ENCODE results near the gene ANKRD13B.

Gene ANKRD13B

GRCh38 chr17:29573871-29574731, 18.8 kb upstream of the ANKRD13B start:
- no peak overlapping the region for H3K4me3 ChIP-seq (ENCODE audit: low read length)
- DNase-seq (ENCODE audit: low read depth): no peak
- no peak for TF ChIP-seq CTCF (IDR thresholded peaks at IDR 0.05; ENCODE audit: insufficient read depth, low read depth, low read length, missing control alignments)

GRCh38 chr17:29574732-29575510, 18.0 kb upstream of the ANKRD13B start:
- H3K4me3 ChIP-seq (ENCODE audit: low read length): no peak overlapping the region
- no peak for TF ChIP-seq CTCF (IDR thresholded peaks at IDR 0.05; ENCODE audit: insufficient read depth, low read depth, low read length, missing control alignments)
- DNase-seq (ENCODE audit: low read depth): no peak

- no peak overlapping the region for H3K4me3 ChIP-seq (ENCODE audit: low read length)
- DNase-seq (ENCODE audit: low read depth): no peak
- no peak for TF ChIP-seq CTCF (IDR thresholded peaks at IDR 0.05; ENCODE audit: insufficient read depth, low read depth, low read length, missing control alignments)
Measured at GRCh38 chr17:29575511-29576213, 17.3 kb upstream of the ANKRD13B start.

GRCh38 chr17:29576214-29577000, 16.5 kb upstream of the ANKRD13B start:
- no peak for TF ChIP-seq CTCF (IDR thresholded peaks at IDR 0.05; ENCODE audit: insufficient read depth, low read depth, low read length, missing control alignments)
- no peak for DNase-seq (ENCODE audit: low read depth)
- no peak overlapping the region for H3K4me3 ChIP-seq (ENCODE audit: low read length)

GRCh38 chr17:29577001-29577370, 15.9 kb upstream of the ANKRD13B start:
- H3K4me3 ChIP-seq (ENCODE audit: low read length): no peak overlapping the region
- no peak for TF ChIP-seq CTCF (IDR thresholded peaks at IDR 0.05; ENCODE audit: insufficient read depth, low read depth, low read length, missing control alignments)
- no peak for DNase-seq (ENCODE audit: low read depth)
